ENCODE measurements around the gene ADGRA1. TPM values are rescaled to one million over a fixed set of nuclear protein-coding genes. Genes with fewer than 3 reads are reported as not detected.
A peak's percentile ranks its signal among the peaks of the same experiment; 100 is the strongest.

ADGRA1 gene
- total RNA-seq, 1 experiment from 2014 or later = not detected

- TF ChIP-seq EZH2phosphoT487 (IDR thresholded peaks at IDR 0.05; ENCODE audit: borderline replicate concordance, low read length) (no peak), CTCF (conservative IDR thresholded peaks at IDR 0.05; ENCODE audit: low read depth, low read length) (peak; percentile 58), EZH2 (IDR thresholded peaks at IDR 0.05; ENCODE audit: low read length, unreplicated experiment) (no peak)
- ChIA-PET POLR2A (ENCODE audit: unreplicated experiment) (no interaction called here), CTCF (interaction anchor here (0.7 to 1.2 kb wide), 2 partner anchors 185 to 186 kb away, joined by 3 to 4 read pairs; no protein-coding TSS in a partner anchor)
- Histone ChIP-seq H3K9me3 (ENCODE audit: low read length) (no peaks in the 10 kb centered on the region), H3K9ac (ENCODE audit: low read length) (no peak overlapping the region), H3F3A (ENCODE audit: low read length, unreplicated experiment) (no peaks in the 10 kb centered on the region), H4K20me1 (ENCODE audit: low read length) (no peaks in the 10 kb centered on the region), H3K27ac (ENCODE audit: low read length) (no peak overlapping the region), H3K4me3 (ENCODE audit: low read length) (no peak overlapping the region), H3K79me2 (ENCODE audit: low read length) (no peaks in the 10 kb centered on the region), H2AFZ (ENCODE audit: low read length) (no peak overlapping the region), H3K4me1 (ENCODE audit: insufficient read depth, low read length) (no peaks in the 10 kb centered on the region), H3K36me3 (ENCODE audit: low read depth, low read length) (no peaks in the 10 kb centered on the region), H3K27me3 (ENCODE audit: low read length) (peaks cover 17% of the 10 kb centered on the region), H3K9me2 (replicated peaks; ENCODE audit: low read length) (no peaks in the 10 kb centered on the region), H3K4me2 (ENCODE audit: low read length) (peak overlapping the region; percentile 44; the same call in 1 of the 2 replicates)
- intact Hi-C loops (cut with micrococcal nuclease) = loop anchor here (1.0 to 10.0 kb wide), 2 partner anchors 184 to 290 kb away; no protein-coding TSS in a partner anchor
- peak; percentile 93 for ATAC-seq
- peak; percentile 41 for DNase-seq
- no TSS peak for BruUV-seq (replicated peaks)
Observed at GRCh38 chr10:133124357-133125211, 36.9 kb downstream of the ADGRA1 start.

GRCh38 chr10:133125901-133126300 is 38.2 kb downstream of the ADGRA1 start:
- Histone ChIP-seq H3K27ac (ENCODE audit: low read length) (no peak overlapping the region), H3K9ac (ENCODE audit: low read length) (no peak overlapping the region), H3K79me2 (ENCODE audit: low read length) (no peaks in the 10 kb centered on the region), H4K20me1 (ENCODE audit: low read length) (no peaks in the 10 kb centered on the region), H3K27me3 (ENCODE audit: low read length) (peaks cover 17% of the 10 kb centered on the region), H3K4me1 (ENCODE audit: insufficient read depth, low read length) (no peaks in the 10 kb centered on the region), H2AFZ (ENCODE audit: low read length) (no peak overlapping the region), H3K9me2 (replicated peaks; ENCODE audit: low read length) (no peaks in the 10 kb centered on the region), H3K4me2 (ENCODE audit: low read length) (no peak overlapping the region), H3F3A (ENCODE audit: low read length, unreplicated experiment) (no peaks in the 10 kb centered on the region), H3K9me3 (ENCODE audit: low read length) (no peaks in the 10 kb centered on the region), H3K36me3 (ENCODE audit: low read depth, low read length) (no peaks in the 10 kb centered on the region), H3K4me3 (ENCODE audit: low read length) (no peak overlapping the region)
- no peak for ATAC-seq
- no peak for TF ChIP-seq EZH2phosphoT487 (IDR thresholded peaks at IDR 0.05; ENCODE audit: borderline replicate concordance, low read length)
- TF ChIP-seq EZH2 (IDR thresholded peaks at IDR 0.05; ENCODE audit: low read length, unreplicated experiment) = no peak
- TF ChIP-seq CTCF (conservative IDR thresholded peaks at IDR 0.05; ENCODE audit: low read depth, low read length) = no peak
- ChIA-PET CTCF (no interaction called here), POLR2A (ENCODE audit: unreplicated experiment) (no interaction called here)
- DNase-seq = no peak
- intact Hi-C loops (cut with micrococcal nuclease) = loop anchor here (10.0 kb wide), 1 partner anchor 291 kb away; no protein-coding TSS in a partner anchor
- no TSS peak for BruUV-seq (replicated peaks)

Measured in PC-3 (cell line).